HepG2 (cell line): ENCODE measurements around the gene LMTK2. TPM values are rescaled to one million over a fixed set of nuclear protein-coding genes. Genes with fewer than 3 reads are reported as not detected.

Source experiments
- ARNTL ChIP-seq: sonication (generic); formaldehyde crosslinking; IDR thresholded peaks from 2 replicates; pipeline ENCODE4 v1.4.0; 2020; ENCODE audit warnings: mild to moderate bottlenecking, missing genetic modification reagents
- CCAR2 ChIP-seq: fragments of 200-400 bp; formaldehyde crosslinking; optimal IDR thresholded peaks from 2 replicates; pipeline ENCODE3; 2018; ENCODE audit warnings: low read depth, mild to moderate bottlenecking, low read length, moderate library complexity
- EEA1 ChIP-seq: sonication (generic); formaldehyde crosslinking; IDR thresholded peaks from 2 replicates; pipeline ENCODE4 v1.5.1; 2020; ENCODE audit warnings: mild to moderate bottlenecking, missing genetic modification reagents, borderline replicate concordance
- ELF1 ChIP-seq: sonication (generic); formaldehyde crosslinking; IDR thresholded peaks from 2 replicates; pipeline ENCODE4 v1.4.0; 2020; ENCODE audit warnings: missing genetic modification reagents
- ISL2 ChIP-seq: sonication (generic); formaldehyde crosslinking; IDR thresholded peaks from 2 replicates; pipeline ENCODE4 v1.5.0; 2020; ENCODE audit warnings: missing genetic modification reagents
- KDM5B ChIP-seq: sonication (generic); formaldehyde crosslinking; IDR thresholded peaks from 2 replicates; pipeline ENCODE4 v1.4.0; 2020; ENCODE audit warnings: missing genetic modification reagents, mild to moderate bottlenecking, borderline replicate concordance
- MAFG ChIP-seq: sonication (generic); formaldehyde crosslinking; IDR thresholded peaks from 2 replicates; pipeline ENCODE4 v1.5.1; 2020; ENCODE audit warnings: mild to moderate bottlenecking, missing genetic modification reagents
- PHF5A ChIP-seq: IDR thresholded peaks from one replicate; pipeline ENCODE4 v1.6.1; 2018; ENCODE audit warnings: low read depth, missing genetic modification reagents; ENCODE audit not compliant: unreplicated experiment
- SIX1 ChIP-seq: sonication (generic); formaldehyde crosslinking; IDR thresholded peaks from 2 replicates; pipeline ENCODE4 v1.4.0; 2020; ENCODE audit warnings: missing genetic modification reagents, borderline replicate concordance
- SMYD3 ChIP-seq: sonication (generic); formaldehyde crosslinking; IDR thresholded peaks from 2 replicates; pipeline ENCODE4 v1.8.1; 2023; ENCODE audit warnings: mild to moderate bottlenecking, missing genetic modification reagents
- ZC3H13 ChIP-seq: sonication (generic); formaldehyde crosslinking; IDR thresholded peaks from 2 replicates; pipeline ENCODE4 v1.8.1; 2023; ENCODE audit warnings: mild to moderate bottlenecking, missing genetic modification reagents, moderate library complexity
- ZIK1 ChIP-seq: sonication (generic); formaldehyde crosslinking; IDR thresholded peaks from 2 replicates; pipeline ENCODE4 v1.5.0; 2020; ENCODE audit warnings: mild to moderate bottlenecking, low read depth, missing genetic modification reagents, borderline replicate concordance
- ZNF101 ChIP-seq: sonication (generic); formaldehyde crosslinking; IDR thresholded peaks from 2 replicates; pipeline ENCODE4 v1.4.0; 2020; ENCODE audit warnings: mild to moderate bottlenecking, low read depth, missing genetic modification reagents, borderline replicate concordance
- ZNF207 ChIP-seq: fragments of 450-650 bp; IDR thresholded peaks from 2 replicates; pipeline ENCODE4 v1.6.1; 2016; ENCODE audit warnings: antibody characterized with exemption, borderline replicate concordance
- ZNF224 ChIP-seq: sonication (generic); formaldehyde crosslinking; IDR thresholded peaks from 2 replicates; pipeline ENCODE4 v1.5.0; 2020; ENCODE audit warnings: mild to moderate bottlenecking, missing genetic modification reagents
- ZNF354B ChIP-seq: sonication (generic); formaldehyde crosslinking; IDR thresholded peaks from 2 replicates; pipeline ENCODE4 v1.8.0; 2022; ENCODE audit warnings: mild to moderate bottlenecking, missing genetic modification reagents
- ZNF451 ChIP-seq: sonication (generic); formaldehyde crosslinking; IDR thresholded peaks from 2 replicates; pipeline ENCODE4 v1.5.0; 2020; ENCODE audit warnings: mild to moderate bottlenecking, missing genetic modification reagents
- ZNF652 ChIP-seq: IDR thresholded peaks from 2 replicates; pipeline ENCODE4 v1.6.1; 2016; ENCODE audit warnings: low read depth, borderline replicate concordance
- ZNF670 ChIP-seq: sonication (generic); formaldehyde crosslinking; IDR thresholded peaks from 2 replicates; pipeline ENCODE4 v1.8.0; 2022; ENCODE audit warnings: mild to moderate bottlenecking, missing genetic modification reagents, borderline replicate concordance
- ZNF720 ChIP-seq: sonication (generic); formaldehyde crosslinking; IDR thresholded peaks from 2 replicates; pipeline ENCODE4 v1.4.0; 2020; ENCODE audit warnings: missing genetic modification reagents
- ZNF788 ChIP-seq: sonication (generic); formaldehyde crosslinking; IDR thresholded peaks from 2 replicates; pipeline ENCODE4 v1.5.0; 2020; ENCODE audit warnings: mild to moderate bottlenecking, missing genetic modification reagents, borderline replicate concordance
- ZNF841 ChIP-seq: sonication (generic); formaldehyde crosslinking; IDR thresholded peaks from 2 replicates; pipeline ENCODE4 v1.8.1; 2023; ENCODE audit warnings: missing genetic modification reagents, borderline replicate concordance
- ZNF850 ChIP-seq: sonication (generic); formaldehyde crosslinking; conservative IDR thresholded peaks from 2 replicates; pipeline ENCODE4 v1.9.0; 2021; ENCODE audit warnings: mild to moderate bottlenecking, missing genetic modification reagents
- ZSCAN5A ChIP-seq: sonication (generic); formaldehyde crosslinking; IDR thresholded peaks from 2 replicates; pipeline ENCODE4 v1.8.0; 2022; ENCODE audit warnings: mild to moderate bottlenecking, missing genetic modification reagents, borderline replicate concordance
- ZSCAN9 ChIP-seq: IDR thresholded peaks from 2 replicates; pipeline ENCODE4 v1.6.1; 2016; ENCODE audit warnings: borderline replicate concordance
- polyA plus RNA-seq, 8 experiments: library from polyadenylated mRNA; depleted of rRNA in 3 of 8; stranded (reverse) in 7 of 8; unstranded in 1 of 8; fragments of >200 nt; fragmentation: Illumina TruSeq in 4 of 8; extraction: Trizol in 4 of 8; gene quantifications; 2 replicates each; pipeline versions ENCODE4 v1.2.1 to v1.2.3, GENCODE V29; 2011 to 2016; ENCODE audit warnings: low read depth in 4 of 8, missing spikeins in 1 of 8, mixed read lengths in 1 of 8; ENCODE audit not compliant: insufficient read depth in 1 of 8
- total RNA-seq, 5 experiments: library from RNA; depleted of rRNA; stranded (reverse); fragments of >200 nt; fragmentation: Illumina TruSeq; extraction: Trizol; gene quantifications; 2 replicates each; pipeline ENCODE4 v1.2.3, GENCODE V29; 2016; ENCODE audit warnings: low read depth in 1 of 5
- TF ChIP-seq, protein P1 (sequence below): sonication (generic); formaldehyde crosslinking; IDR thresholded peaks from 2 replicates; pipeline ENCODE4 v1.4.0; 2020; ENCODE audit warnings: missing genetic modification reagents, borderline replicate concordance
- TF ChIP-seq, protein P2 (sequence below): sonication (generic); formaldehyde crosslinking; IDR thresholded peaks from 2 replicates; pipeline ENCODE4 v1.9.0; 2022; ENCODE audit warnings: missing genetic modification reagents, mild to moderate bottlenecking, borderline replicate concordance

Gene LMTK2
- total and polyA plus RNA-seq, 2 of the 13 experiments (the other 11 are each of a cell fraction or from before 2014, with no cell fraction given) = 9.5 to 11.7 TPM

DNA sequence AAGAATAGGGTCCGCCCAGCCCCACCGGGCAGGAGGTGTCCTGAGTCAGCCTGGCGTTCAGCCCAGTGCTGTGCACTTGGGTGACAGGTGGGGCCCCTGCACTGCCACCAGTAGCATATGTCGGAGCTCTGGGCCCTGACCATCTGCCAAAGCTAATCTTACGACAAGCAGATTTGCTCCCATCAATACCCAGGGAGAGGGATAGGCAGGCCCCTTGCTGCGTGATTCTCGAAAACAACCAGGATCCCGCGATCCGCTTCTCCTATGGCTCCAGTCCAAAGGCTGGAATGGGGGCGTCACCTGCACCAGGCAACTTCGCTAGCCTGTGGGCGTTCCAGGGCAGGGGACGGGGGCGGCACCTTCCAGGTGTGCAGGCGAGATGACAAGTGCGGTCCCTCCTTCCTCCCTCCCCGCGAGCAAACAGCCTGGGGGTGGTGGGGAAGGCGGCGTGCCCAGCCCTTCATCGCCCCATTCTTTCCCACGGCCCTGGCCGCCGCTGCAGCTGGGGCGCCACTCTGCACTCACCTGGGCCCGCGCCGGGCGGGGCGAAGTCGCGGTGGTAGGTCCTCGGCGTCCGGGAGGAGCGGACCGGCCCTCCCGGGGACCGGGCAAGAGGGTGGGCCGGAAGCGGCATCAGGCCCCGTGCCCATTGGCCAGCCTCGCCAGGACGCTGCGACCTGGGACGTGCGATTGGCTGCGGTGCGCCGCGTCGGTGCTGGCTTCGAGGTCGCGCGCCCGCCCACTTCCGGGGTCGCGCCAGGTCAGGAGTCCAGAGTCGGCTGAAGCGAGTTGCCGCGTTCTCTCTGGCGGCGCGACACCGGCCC is 145.2 kb downstream of the LMTK2 start, which contains the start of gene TECPR1 (continued):
- TF ChIP-seq, protein P1, sequence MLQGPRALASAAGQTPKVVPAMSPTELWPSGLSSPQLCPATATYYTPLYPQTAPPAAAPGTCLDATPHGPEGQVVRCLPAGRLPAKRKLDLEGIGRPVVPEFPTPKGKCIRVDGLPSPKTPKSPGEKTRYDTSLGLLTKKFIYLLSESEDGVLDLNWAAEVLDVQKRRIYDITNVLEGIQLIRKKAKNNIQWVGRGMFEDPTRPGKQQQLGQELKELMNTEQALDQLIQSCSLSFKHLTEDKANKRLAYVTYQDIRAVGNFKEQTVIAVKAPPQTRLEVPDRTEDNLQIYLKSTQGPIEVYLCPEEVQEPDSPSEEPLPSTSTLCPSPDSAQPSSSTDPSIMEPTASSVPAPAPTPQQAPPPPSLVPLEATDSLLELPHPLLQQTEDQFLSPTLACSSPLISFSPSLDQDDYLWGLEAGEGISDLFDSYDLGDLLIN = no peak
- TF ChIP-seq ZSCAN9 (CRISPR knock-in tag) = no peak
- peak; percentile 90 for TF ChIP-seq KDM5B
- no peak for TF ChIP-seq PHF5A (CRISPR knock-in tag)
- no peak for TF ChIP-seq ZNF841
- no peak for TF ChIP-seq MAFG (CRISPR knock-in tag)
- TF ChIP-seq ZNF354B (CRISPR knock-in tag) = no peak
- TF ChIP-seq ISL2 (CRISPR knock-in tag) = peak; percentile 47; the same call in 1 of the 2 replicates
- peak; percentile 80; the same call in 1 of the 2 replicates for TF ChIP-seq ZIK1 (CRISPR knock-in tag)
- no peak for TF ChIP-seq SIX1 (CRISPR knock-in tag)
- peak; percentile 91 for TF ChIP-seq ELF1
- no peak for TF ChIP-seq ZNF224 (CRISPR knock-in tag)
- peak; percentile 93 for TF ChIP-seq ZNF451 (CRISPR knock-in tag)
- TF ChIP-seq SMYD3 (CRISPR knock-in tag) = no peak
- no peak for TF ChIP-seq ZNF207
- TF ChIP-seq ZNF788 = peak; percentile 79; the same call in 1 of the 2 replicates
- TF ChIP-seq ZNF101 (CRISPR knock-in tag) = no peak
- TF ChIP-seq, protein P2, sequence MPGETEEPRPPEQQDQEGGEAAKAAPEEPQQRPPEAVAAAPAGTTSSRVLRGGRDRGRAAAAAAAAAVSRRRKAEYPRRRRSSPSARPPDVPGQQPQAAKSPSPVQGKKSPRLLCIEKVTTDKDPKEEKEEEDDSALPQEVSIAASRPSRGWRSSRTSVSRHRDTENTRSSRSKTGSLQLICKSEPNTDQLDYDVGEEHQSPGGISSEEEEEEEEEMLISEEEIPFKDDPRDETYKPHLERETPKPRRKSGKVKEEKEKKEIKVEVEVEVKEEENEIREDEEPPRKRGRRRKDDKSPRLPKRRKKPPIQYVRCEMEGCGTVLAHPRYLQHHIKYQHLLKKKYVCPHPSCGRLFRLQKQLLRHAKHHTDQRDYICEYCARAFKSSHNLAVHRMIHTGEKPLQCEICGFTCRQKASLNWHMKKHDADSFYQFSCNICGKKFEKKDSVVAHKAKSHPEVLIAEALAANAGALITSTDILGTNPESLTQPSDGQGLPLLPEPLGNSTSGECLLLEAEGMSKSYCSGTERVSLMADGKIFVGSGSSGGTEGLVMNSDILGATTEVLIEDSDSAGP (CRISPR knock-in tag) = peak; percentile 93
- no peak for TF ChIP-seq CCAR2
- TF ChIP-seq ZNF850 = no peak
- TF ChIP-seq ZNF670 (CRISPR knock-in tag) = no peak
- peak; percentile 69; the same call in 1 of the 2 replicates for TF ChIP-seq ARNTL (CRISPR knock-in tag)
- TF ChIP-seq ZNF652 (CRISPR knock-in tag) = no peak
- no peak for TF ChIP-seq ZSCAN5A (CRISPR knock-in tag)
- TF ChIP-seq ZC3H13 (CRISPR knock-in tag) = no peak
- no peak for TF ChIP-seq ZNF720 (CRISPR knock-in tag)
- peak; percentile 85; the same call in 1 of the 2 replicates for TF ChIP-seq EEA1 (CRISPR knock-in tag)
